OCI-LY3 (cell line): Measurements from ENCODE around the gene GPR89A.

Experiments used
- EZH2phosphoT487 ChIP-seq: fragments of 200-600 bp; shearing (Covaris generic); IDR thresholded peaks from 2 replicates; pipeline ENCODE4 v1.6.1; 2018; ENCODE audit warnings: antibody characterized with exemption, mixed run types, low read depth
- TF ChIP-seq, protein P1 (sequence below): fragments of 200-600, 300-600 bp; sonication (generic); IDR thresholded peaks from 2 replicates; pipeline ENCODE4 v1.5.1; 2014; ENCODE audit warnings: antibody characterized with exemption, low read length, low read depth

DNA sequence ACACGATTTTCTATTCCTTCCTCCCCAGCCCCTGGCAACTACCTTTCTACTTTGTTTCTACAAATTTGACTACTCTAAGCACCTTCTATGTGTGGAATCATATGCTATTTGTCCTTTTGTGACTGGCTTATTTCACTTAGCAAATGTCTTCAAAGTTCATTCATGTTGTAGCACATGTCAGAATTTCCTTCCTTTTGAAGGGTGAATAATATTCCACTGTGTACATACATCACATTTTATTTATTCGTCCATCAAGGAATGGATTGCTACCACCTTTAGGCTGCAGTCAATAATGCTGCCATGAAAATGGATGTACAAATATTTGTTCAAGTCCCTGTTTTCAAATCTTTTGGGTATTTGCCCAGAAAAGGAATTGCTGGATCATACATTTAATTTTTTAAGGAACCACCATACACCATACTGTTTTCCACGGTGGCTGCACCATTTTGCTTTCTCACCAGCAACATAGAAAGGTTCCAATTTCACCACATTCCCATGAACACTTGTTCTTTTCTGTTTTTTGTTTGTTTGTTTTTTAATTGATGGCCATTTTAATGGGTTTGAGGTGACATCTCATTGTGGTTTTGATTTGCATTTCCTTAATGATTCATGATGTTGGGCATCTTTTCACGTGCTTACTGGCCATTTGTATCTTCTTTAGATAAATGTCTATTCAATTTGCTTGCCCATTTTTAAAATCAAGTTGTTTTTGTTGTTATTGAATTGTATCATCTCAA is 102.7 kb downstream of the GPR89A start:
- TF ChIP-seq, protein P1, sequence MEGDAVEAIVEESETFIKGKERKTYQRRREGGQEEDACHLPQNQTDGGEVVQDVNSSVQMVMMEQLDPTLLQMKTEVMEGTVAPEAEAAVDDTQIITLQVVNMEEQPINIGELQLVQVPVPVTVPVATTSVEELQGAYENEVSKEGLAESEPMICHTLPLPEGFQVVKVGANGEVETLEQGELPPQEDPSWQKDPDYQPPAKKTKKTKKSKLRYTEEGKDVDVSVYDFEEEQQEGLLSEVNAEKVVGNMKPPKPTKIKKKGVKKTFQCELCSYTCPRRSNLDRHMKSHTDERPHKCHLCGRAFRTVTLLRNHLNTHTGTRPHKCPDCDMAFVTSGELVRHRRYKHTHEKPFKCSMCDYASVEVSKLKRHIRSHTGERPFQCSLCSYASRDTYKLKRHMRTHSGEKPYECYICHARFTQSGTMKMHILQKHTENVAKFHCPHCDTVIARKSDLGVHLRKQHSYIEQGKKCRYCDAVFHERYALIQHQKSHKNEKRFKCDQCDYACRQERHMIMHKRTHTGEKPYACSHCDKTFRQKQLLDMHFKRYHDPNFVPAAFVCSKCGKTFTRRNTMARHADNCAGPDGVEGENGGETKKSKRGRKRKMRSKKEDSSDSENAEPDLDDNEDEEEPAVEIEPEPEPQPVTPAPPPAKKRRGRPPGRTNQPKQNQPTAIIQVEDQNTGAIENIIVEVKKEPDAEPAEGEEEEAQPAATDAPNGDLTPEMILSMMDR = no peak
- TF ChIP-seq EZH2phosphoT487 = no peak
